Measurements from ENCODE around the gene PHF19. TPM values are rescaled to one million over a fixed set of nuclear protein-coding genes. Genes with fewer than 3 reads are reported as not detected.

Gene PHF19
- polyA plus RNA-seq, 1 of the 3 experiments (the other 2 are of a cell fraction), result 33.4 TPM

DNA sequence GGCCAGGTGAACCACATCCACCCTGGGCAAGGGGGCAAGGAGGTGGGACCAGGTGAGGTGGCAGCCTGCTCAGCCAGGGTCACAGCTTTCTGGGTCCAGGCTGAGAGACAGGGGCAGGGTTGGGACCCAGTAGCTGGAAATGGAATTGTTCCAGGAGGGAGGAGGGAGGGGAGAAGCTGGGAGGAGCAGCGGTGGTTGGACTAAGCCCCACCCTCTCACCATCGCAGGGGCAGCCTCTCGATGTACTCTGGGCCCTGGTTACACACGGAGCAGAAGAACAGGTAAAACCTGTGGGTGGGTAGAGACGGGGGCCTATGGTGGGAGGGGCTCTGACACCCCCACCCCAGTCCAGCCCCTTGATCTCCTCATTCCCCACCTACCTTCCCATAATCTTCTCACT is 11.2 kb downstream of the PHF19 start:
- ChIA-PET POLR2A (interaction anchor here (1.4 kb wide), 1 partner anchor 69 kb away, joined by 3 read pairs; no protein-coding TSS in a partner anchor), CTCF (interaction anchor here (1.2 to 1.4 kb wide), 2 partner anchors 13 to 71 kb away, joined by 3 to 4 read pairs; no protein-coding TSS in a partner anchor)
- Histone ChIP-seq H3K9me3 (no peaks in the 10 kb centered on the region), H2AFZ (ENCODE audit: low read depth) (no peak overlapping the region), H3K9ac (no peak overlapping the region), H3K4me3 (ENCODE audit: low read depth in 2 of 2, low read length in 1 of 2) (no peak overlapping the region), H3K36me3 (replicated peaks in 1 of 2; ENCODE audit: control insufficient read depth in 1 of 2, insufficient read depth in 2 of 2, low read length in 1 of 2) (peaks cover 10 to 55% of the 10 kb centered on the region in 2 experiments), H3K4me1 (ENCODE audit: control insufficient read depth in 1 of 2, insufficient read depth in 2 of 2, low read depth in 1 of 2, low read length in 1 of 2) (no peaks in the 10 kb centered on the region), H3K27me3 (ENCODE audit: insufficient read depth) (no peaks in the 10 kb centered on the region), H3K79me2 (ENCODE audit: insufficient read depth) (no peaks in the 10 kb centered on the region), H3K27ac (ENCODE audit: low read depth in 2 of 2, low read length in 1 of 2) (no peak overlapping the region), H3K9me2 (no peaks in the 10 kb centered on the region), H3K4me2 (no peak overlapping the region), H3F3A (replicated peaks; ENCODE audit: insufficient read depth) (peaks cover 3% of the 10 kb centered on the region), H4K20me1 (ENCODE audit: insufficient read depth) (no peaks in the 10 kb centered on the region)
- TF ChIP-seq, protein P1, sequence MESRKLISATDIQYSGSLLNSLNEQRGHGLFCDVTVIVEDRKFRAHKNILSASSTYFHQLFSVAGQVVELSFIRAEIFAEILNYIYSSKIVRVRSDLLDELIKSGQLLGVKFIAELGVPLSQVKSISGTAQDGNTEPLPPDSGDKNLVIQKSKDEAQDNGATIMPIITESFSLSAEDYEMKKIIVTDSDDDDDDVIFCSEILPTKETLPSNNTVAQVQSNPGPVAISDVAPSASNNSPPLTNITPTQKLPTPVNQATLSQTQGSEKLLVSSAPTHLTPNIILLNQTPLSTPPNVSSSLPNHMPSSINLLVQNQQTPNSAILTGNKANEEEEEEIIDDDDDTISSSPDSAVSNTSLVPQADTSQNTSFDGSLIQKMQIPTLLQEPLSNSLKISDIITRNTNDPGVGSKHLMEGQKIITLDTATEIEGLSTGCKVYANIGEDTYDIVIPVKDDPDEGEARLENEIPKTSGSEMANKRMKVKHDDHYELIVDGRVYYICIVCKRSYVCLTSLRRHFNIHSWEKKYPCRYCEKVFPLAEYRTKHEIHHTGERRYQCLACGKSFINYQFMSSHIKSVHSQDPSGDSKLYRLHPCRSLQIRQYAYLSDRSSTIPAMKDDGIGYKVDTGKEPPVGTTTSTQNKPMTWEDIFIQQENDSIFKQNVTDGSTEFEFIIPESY (IDR thresholded peaks at IDR 0.05; ENCODE audit: borderline replicate concordance, low read depth), result no peak
- TF ChIP-seq, protein P2, sequence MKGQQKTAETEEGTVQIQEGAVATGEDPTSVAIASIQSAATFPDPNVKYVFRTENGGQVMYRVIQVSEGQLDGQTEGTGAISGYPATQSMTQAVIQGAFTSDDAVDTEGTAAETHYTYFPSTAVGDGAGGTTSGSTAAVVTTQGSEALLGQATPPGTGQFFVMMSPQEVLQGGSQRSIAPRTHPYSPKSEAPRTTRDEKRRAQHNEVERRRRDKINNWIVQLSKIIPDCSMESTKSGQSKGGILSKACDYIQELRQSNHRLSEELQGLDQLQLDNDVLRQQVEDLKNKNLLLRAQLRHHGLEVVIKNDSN (IDR thresholded peaks at IDR 0.05; ENCODE audit: borderline replicate concordance, low read depth), result no peak
- TF ChIP-seq, protein P3, sequence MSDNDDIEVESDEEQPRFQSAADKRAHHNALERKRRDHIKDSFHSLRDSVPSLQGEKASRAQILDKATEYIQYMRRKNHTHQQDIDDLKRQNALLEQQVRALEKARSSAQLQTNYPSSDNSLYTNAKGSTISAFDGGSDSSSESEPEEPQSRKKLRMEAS (IDR thresholded peaks at IDR 0.05; ENCODE audit: low read depth), result no peak
- TF ChIP-seq RCOR1 (IDR thresholded peaks at IDR 0.05; ENCODE audit: low read length), result no peak
- no peak for TF ChIP-seq GABPA (IDR thresholded peaks at IDR 0.05; ENCODE audit: low read depth)
- TF ChIP-seq FOXJ3 (CRISPR knock-in tag; IDR thresholded peaks at IDR 0.05), result no peak
- no peak for TF ChIP-seq ELF1 (IDR thresholded peaks at IDR 0.05)
- no peak for TF ChIP-seq POLR2AphosphoS5 (IDR thresholded peaks at IDR 0.05; ENCODE audit: low read depth, low read length)
- TF ChIP-seq SMC3 (IDR thresholded peaks at IDR 0.05; ENCODE audit: low read depth, low read length), result no peak
- no peak for TF ChIP-seq NFIC (IDR thresholded peaks at IDR 0.05; ENCODE audit: borderline replicate concordance)
- TF ChIP-seq, protein P4, sequence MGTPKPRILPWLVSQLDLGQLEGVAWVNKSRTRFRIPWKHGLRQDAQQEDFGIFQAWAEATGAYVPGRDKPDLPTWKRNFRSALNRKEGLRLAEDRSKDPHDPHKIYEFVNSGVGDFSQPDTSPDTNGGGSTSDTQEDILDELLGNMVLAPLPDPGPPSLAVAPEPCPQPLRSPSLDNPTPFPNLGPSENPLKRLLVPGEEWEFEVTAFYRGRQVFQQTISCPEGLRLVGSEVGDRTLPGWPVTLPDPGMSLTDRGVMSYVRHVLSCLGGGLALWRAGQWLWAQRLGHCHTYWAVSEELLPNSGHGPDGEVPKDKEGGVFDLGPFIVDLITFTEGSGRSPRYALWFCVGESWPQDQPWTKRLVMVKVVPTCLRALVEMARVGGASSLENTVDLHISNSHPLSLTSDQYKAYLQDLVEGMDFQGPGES (IDR thresholded peaks at IDR 0.05; ENCODE audit: low read depth, low read length), result no peak
- no peak for TF ChIP-seq FOXM1 (IDR thresholded peaks at IDR 0.05; ENCODE audit: low read depth)
- no peak for TF ChIP-seq RFX5 (IDR thresholded peaks at IDR 0.05; ENCODE audit: low read length)
- TF ChIP-seq TAF1 (IDR thresholded peaks at IDR 0.05; ENCODE audit: borderline replicate concordance, low read depth, low read length), result no peak
- no peak for TF ChIP-seq JUND (IDR thresholded peaks at IDR 0.05)
- TF ChIP-seq, protein P5, sequence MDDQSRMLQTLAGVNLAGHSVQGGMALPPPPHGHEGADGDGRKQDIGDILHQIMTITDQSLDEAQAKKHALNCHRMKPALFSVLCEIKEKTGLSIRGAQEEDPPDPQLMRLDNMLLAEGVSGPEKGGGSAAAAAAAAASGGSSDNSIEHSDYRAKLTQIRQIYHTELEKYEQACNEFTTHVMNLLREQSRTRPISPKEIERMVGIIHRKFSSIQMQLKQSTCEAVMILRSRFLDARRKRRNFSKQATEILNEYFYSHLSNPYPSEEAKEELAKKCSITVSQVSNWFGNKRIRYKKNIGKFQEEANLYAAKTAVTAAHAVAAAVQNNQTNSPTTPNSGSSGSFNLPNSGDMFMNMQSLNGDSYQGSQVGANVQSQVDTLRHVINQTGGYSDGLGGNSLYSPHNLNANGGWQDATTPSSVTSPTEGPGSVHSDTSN (IDR thresholded peaks at IDR 0.05), result no peak
- DNase-seq, result no peak
- 100% methylated on average over 5 of the region's 5 CpGs for WGBS (ENCODE audit: low lambda C conversion rate)
